ENCODE measurements around the gene TRIM52. TPM values are rescaled to one million over a fixed set of nuclear protein-coding genes. Genes with fewer than 3 reads are reported as not detected.

TRIM52 gene
- total RNA-seq, 1 experiment from 2014 or later = 7.8 TPM

- TF ChIP-seq STAT6 (CRISPR knock-in tag; conservative IDR thresholded peaks at IDR 0.05; ENCODE audit: low read depth) (no peak), ZNF219 (CRISPR knock-in tag; IDR thresholded peaks at IDR 0.05; ENCODE audit: borderline replicate concordance) (0 out of 2 replicates have a peak, but pooled peaks have one; percentile 55), KAT7 (CRISPR knock-in tag; IDR thresholded peaks at IDR 0.05; ENCODE audit: borderline replicate concordance) (no peak; the same call in 1 of the 2 replicates), JUN (CRISPR knock-in tag; IDR thresholded peaks at IDR 0.05) (0 out of 2 replicates have a peak, but pooled peaks have one; percentile 41), ATF2 (CRISPR knock-in tag; IDR thresholded peaks at IDR 0.05; ENCODE audit: borderline replicate concordance, low read depth) (no peak), ZNF121 (CRISPR knock-in tag; IDR thresholded peaks at IDR 0.05) (no peak), SMAD3 (CRISPR knock-in tag; IDR thresholded peaks at IDR 0.05; ENCODE audit: borderline replicate concordance) (no peak), AR (CRISPR knock-in tag; IDR thresholded peaks at IDR 0.05) (no peak), ATF3 (CRISPR knock-in tag; conservative IDR thresholded peaks at IDR 0.05) (no peak), SMAD4 (CRISPR knock-in tag; IDR thresholded peaks at IDR 0.05) (peak; percentile 55; the same call in 1 of the 2 replicates)
Observed at GRCh38 chr5:181223058-181223728, 37.8 kb downstream of the TRIM52 start, which contains the start of gene TRIM41 (continued).

- ChIA-PET POLR2A (interaction anchor here (1.0 to 2.1 kb wide), 2 partner anchors 15 to 31 kb away, joined by 3 to 6 read pairs; no protein-coding TSS in a partner anchor), CTCF (interaction anchor here (1.0 to 2.6 kb wide), 3 partner anchors 15 to 38 kb away, joined by 5 to 16 read pairs (median 6); partner anchors contain the start of gene TRIM7)
- DNase-seq (ENCODE audit: low spot score) (no peak), ATAC-seq (no peak)
- Mint-ChIP-seq H3K27me3 (ENCODE audit: low read depth) (peaks cover 17% of the 10 kb centered on the region), H3K9me3 (no peaks in the 10 kb centered on the region), H3K4me1 (peaks cover 22% of the 10 kb centered on the region), H3K36me3 (peaks cover 3% of the 10 kb centered on the region; the same call in 1 of the 2 replicates), H3K4me3 (peak overlapping the region; percentile 99), H3K27ac (peak overlapping the region; percentile 92)
- TF ChIP-seq MYBL2 (CRISPR knock-in tag; IDR thresholded peaks at IDR 0.05) (peak; percentile 3; the same call in 1 of the 2 replicates), ZNF138 (CRISPR knock-in tag; conservative IDR thresholded peaks at IDR 0.05) (no peak)
Observed at GRCh38 chr5:181222630-181223057, 38.3 kb downstream of the TRIM52 start.

GRCh38 chr5:181221792-181222629 is 38.9 kb downstream of the TRIM52 start:
- Mint-ChIP-seq H3K4me1 (peaks cover 23% of the 10 kb centered on the region), H3K9me3 (no peaks in the 10 kb centered on the region), H3K27ac (peak overlapping the region; percentile 92), H3K4me3 (peak overlapping the region; percentile 99), H3K36me3 (peaks cover 2% of the 10 kb centered on the region; the same call in 1 of the 2 replicates), H3K27me3 (ENCODE audit: low read depth) (peaks cover 20% of the 10 kb centered on the region)
- DNase-seq (ENCODE audit: low spot score) (peak; percentile 99), ATAC-seq (peak; percentile 58)
- ChIA-PET CTCF (interaction anchor here (1.0 to 2.6 kb wide), 3 partner anchors 15 to 38 kb away, joined by 5 to 16 read pairs (median 6); partner anchors contain the start of gene TRIM7), POLR2A (interaction anchor here (1.0 to 2.1 kb wide), 3 partner anchors 15 to 30 kb away, joined by 3 to 6 read pairs (median 3); partner anchors contain the start of gene RACK1)
- TF ChIP-seq ZNF396 (CRISPR knock-in tag; IDR thresholded peaks at IDR 0.05; ENCODE audit: borderline replicate concordance) (no peak), ZNF138 (CRISPR knock-in tag; conservative IDR thresholded peaks at IDR 0.05) (no peak), NR1H2 (CRISPR knock-in tag; IDR thresholded peaks at IDR 0.05) (0 out of 2 replicates have a peak, but pooled peaks have one; percentile 34), ZNF219 (CRISPR knock-in tag; IDR thresholded peaks at IDR 0.05; ENCODE audit: borderline replicate concordance) (no peak), ZNF532 (CRISPR knock-in tag; IDR thresholded peaks at IDR 0.05; ENCODE audit: borderline replicate concordance) (peak; percentile 77; the same call in 1 of the 2 replicates), ATF1 (CRISPR knock-in tag; IDR thresholded peaks at IDR 0.05) (no peak), ZBTB21 (CRISPR knock-in tag; IDR thresholded peaks at IDR 0.05; ENCODE audit: borderline replicate concordance) (no peak)
